ENCODE results near the gene PTEN. TPM values are rescaled to one million over a fixed set of nuclear protein-coding genes. Genes with fewer than 3 reads are reported as not detected.

The PTEN gene
- total RNA-seq, 4 donors from 2014 or later, result 78.6 to 184 (median 129) TPM

GRCh38 chr10:87960230-87960629 lies 96.8 kb downstream of the PTEN start:
- Histone ChIP-seq H3K36me3 (peaks cover 0 to 49% (median 7%) of the 10 kb centered on the region in 4 donors), H3K27me3 (no peaks in the 10 kb centered on the region), H3K27ac (no peak overlapping the region), H3K9me3 (no peaks in the 10 kb centered on the region), H3K4me1 (peaks cover 0 to 16% (median 7%) of the 10 kb centered on the region in 4 donors), H3K4me3 (no peak overlapping the region)
- in situ Hi-C loops (cut with MboI; ENCODE audit: low pct_ligation_motif_present in 1 of 4, low pct_unique_long_range_greater_than_20kb in 1 of 4, low sequenced_read_pairs in 3 of 4) (no loop called here), intact Hi-C loops (cut with DNase I; ENCODE audit: low total_unique reads) (no loop called here)
- WGBS, 2 donors (ENCODE audit: low coverage in 1 of 2), result 86 to 88% methylated on average over 4 of the region's 4 CpGs
- TF ChIP-seq POLR2AphosphoS5 (IDR thresholded peaks at IDR 0.05) (no peak), POLR2A (IDR thresholded peaks at IDR 0.05) (no peak), CTCF (IDR thresholded peaks at IDR 0.05) (no peak), EP300 (IDR thresholded peaks at IDR 0.05; ENCODE audit: low read depth) (no peak)
- no peak for DNase-seq

GRCh38 chr10:87961314-87961713 lies 97.9 kb downstream of the PTEN start:
- peaks cover 0 to 5% (median under 1%) of the 10 kb centered on the region in 4 donors for H3K4me1 ChIP-seq
- intact Hi-C loops (cut with DNase I; ENCODE audit: low total_unique reads), result no loop called here
- H3K27ac ChIP-seq, result no peak overlapping the region
- H3K4me3 ChIP-seq, result no peak overlapping the region
- WGBS, 2 donors (ENCODE audit: low coverage in 1 of 2), result 37 to 46% methylated on average over 2 of the region's 2 CpGs
- peaks cover 0 to 50% (median 7%) of the 10 kb centered on the region in 4 donors for H3K36me3 ChIP-seq
- TF ChIP-seq EP300 (IDR thresholded peaks at IDR 0.05; ENCODE audit: low read depth), result no peak
- no peak for TF ChIP-seq POLR2AphosphoS5 (IDR thresholded peaks at IDR 0.05)
- no peak for TF ChIP-seq POLR2A (IDR thresholded peaks at IDR 0.05)
- TF ChIP-seq CTCF (IDR thresholded peaks at IDR 0.05), result no peak
- no peak for DNase-seq
- H3K27me3 ChIP-seq, result no peaks in the 10 kb centered on the region
- no peaks in the 10 kb centered on the region for H3K9me3 ChIP-seq
- in situ Hi-C loops (cut with MboI; ENCODE audit: low pct_ligation_motif_present in 1 of 4, low pct_unique_long_range_greater_than_20kb in 1 of 4, low sequenced_read_pairs in 3 of 4), result no loop called here

- DNase-seq, result no peak
- peaks cover 0 to 26% (median 2%) of the 10 kb centered on the region in 4 donors for H3K36me3 ChIP-seq
- no peak overlapping the region for H3K4me3 ChIP-seq
- no peaks in the 10 kb centered on the region for H3K27me3 ChIP-seq
- H3K4me1 ChIP-seq, result peaks cover 0 to 3% (median 0%) of the 10 kb centered on the region in 4 donors
- WGBS, 2 donors (ENCODE audit: low coverage in 1 of 2), result 66 to 67% methylated on average over 2 of the region's 2 CpGs
- in situ Hi-C loops (cut with MboI; ENCODE audit: low pct_ligation_motif_present in 1 of 4, low pct_unique_long_range_greater_than_20kb in 1 of 4, low sequenced_read_pairs in 3 of 4) (no loop called here), intact Hi-C loops (cut with DNase I; ENCODE audit: low total_unique reads) (no loop called here)
- no peak overlapping the region for H3K27ac ChIP-seq
- H3K9me3 ChIP-seq, result no peaks in the 10 kb centered on the region
- TF ChIP-seq CTCF (IDR thresholded peaks at IDR 0.05), result no peak
- no peak for TF ChIP-seq EP300 (IDR thresholded peaks at IDR 0.05; ENCODE audit: low read depth)
- TF ChIP-seq POLR2A (IDR thresholded peaks at IDR 0.05), result no peak
- no peak for TF ChIP-seq POLR2AphosphoS5 (IDR thresholded peaks at IDR 0.05)
Observed at GRCh38 chr10:87966459-87966858, 103.0 kb downstream of the PTEN start.

GRCh38 chr10:87973635-87974034 lies 110.2 kb downstream of the PTEN start:
- Histone ChIP-seq H3K4me3 (no peak overlapping the region), H3K36me3 (no peaks in the 10 kb centered on the region), H3K27ac (no peak overlapping the region), H3K27me3 (no peaks in the 10 kb centered on the region), H3K4me1 (no peaks in the 10 kb centered on the region), H3K9me3 (no peaks in the 10 kb centered on the region)
- intact Hi-C loops (cut with DNase I; ENCODE audit: low total_unique reads), result no loop called here
- no peak for TF ChIP-seq POLR2AphosphoS5 (IDR thresholded peaks at IDR 0.05)
- TF ChIP-seq POLR2A (IDR thresholded peaks at IDR 0.05), result no peak
- no peak for TF ChIP-seq CTCF (IDR thresholded peaks at IDR 0.05)
- no peak for TF ChIP-seq EP300 (IDR thresholded peaks at IDR 0.05; ENCODE audit: low read depth)
- in situ Hi-C loops (cut with MboI; ENCODE audit: low pct_ligation_motif_present in 1 of 4, low pct_unique_long_range_greater_than_20kb in 1 of 4, low sequenced_read_pairs in 3 of 4), result no loop called here
- no peak for DNase-seq
